ENCODE data around the gene HOXA6. TPM values are rescaled to one million over a fixed set of nuclear protein-coding genes. Genes with fewer than 3 reads are reported as not detected.

The HOXA6 gene
- total RNA-seq, 2 donors from 2014 or later, result 0.31 TPM; not detected in 1

GRCh38 chr7:27107391-27108381 is 39.9 kb downstream of the HOXA6 start:
- ATAC-seq (no peak), DNase-seq (ENCODE audit: low spot score in 2 of 2) (no peak)
- no peak overlapping the region for H3K27ac Mint-ChIP-seq
- no peaks in the 10 kb centered on the region for H3K9me3 Mint-ChIP-seq
- peaks cover 0 to 11% of the 10 kb centered on the region in 2 donors for H3K36me3 Mint-ChIP-seq

GRCh38 chr7:27106901-27107240 is 40.7 kb downstream of the HOXA6 start:
- DNase-seq (ENCODE audit: low spot score in 2 of 2), result no peak
- H3K9me3 Mint-ChIP-seq, result no peaks in the 10 kb centered on the region
- H3K27ac Mint-ChIP-seq, result no peak overlapping the region
- no peak for ATAC-seq
- peaks cover 0 to 14% of the 10 kb centered on the region in 2 donors for H3K36me3 Mint-ChIP-seq

DNA sequence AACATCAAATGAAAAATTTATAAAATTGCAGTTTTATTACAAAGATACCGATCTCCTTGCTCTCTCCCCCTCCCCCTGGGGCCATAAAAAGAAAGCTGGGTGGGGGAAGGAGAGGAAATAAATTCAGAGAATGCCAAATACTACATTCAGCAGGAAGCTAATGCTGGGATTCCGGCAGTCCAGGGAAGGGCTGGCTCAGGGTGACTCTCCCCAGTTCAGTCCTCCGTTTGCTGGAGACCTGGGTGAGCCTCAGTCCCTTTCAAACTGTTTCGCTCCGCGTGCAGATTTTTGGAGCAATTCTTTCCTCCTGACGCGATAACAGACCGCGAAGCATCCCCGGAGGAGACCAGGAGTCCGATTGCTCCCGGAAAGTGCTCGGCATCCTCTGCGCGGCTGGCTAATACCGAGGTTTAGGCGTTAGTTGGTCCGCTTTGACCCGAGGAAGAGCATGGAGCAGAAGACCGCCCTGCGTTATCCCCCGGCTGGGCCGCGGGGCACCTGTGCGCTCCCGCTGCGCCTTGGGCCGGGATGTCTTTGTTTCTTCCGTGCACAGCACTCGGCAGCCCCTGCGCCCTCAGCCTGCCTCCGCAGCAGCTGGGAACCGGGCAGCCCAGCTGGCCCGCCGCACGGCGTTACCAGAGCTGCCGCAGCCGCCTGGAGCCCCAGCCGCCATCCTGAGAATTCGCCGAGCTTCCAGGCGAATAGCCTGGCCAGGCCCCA is 41.2 kb downstream of the HOXA6 start:
- ATAC-seq, result no peak
- Mint-ChIP-seq H3K36me3 (peaks cover 0 to 19% of the 10 kb centered on the region in 2 donors), H3K9me3 (no peaks in the 10 kb centered on the region), H3K27ac (no peak overlapping the region)
- DNase-seq (ENCODE audit: low spot score in 2 of 2), result no peak

GRCh38 chr7:27105301-27106031 is 42.1 kb downstream of the HOXA6 start:
- no peak for DNase-seq (ENCODE audit: low spot score in 2 of 2)
- peaks cover 0 to 24% of the 10 kb centered on the region in 2 donors for H3K36me3 Mint-ChIP-seq
- no peaks in the 10 kb centered on the region for H3K9me3 Mint-ChIP-seq
- H3K27ac Mint-ChIP-seq, result no peak overlapping the region
- ATAC-seq, result no peak

DNA sequence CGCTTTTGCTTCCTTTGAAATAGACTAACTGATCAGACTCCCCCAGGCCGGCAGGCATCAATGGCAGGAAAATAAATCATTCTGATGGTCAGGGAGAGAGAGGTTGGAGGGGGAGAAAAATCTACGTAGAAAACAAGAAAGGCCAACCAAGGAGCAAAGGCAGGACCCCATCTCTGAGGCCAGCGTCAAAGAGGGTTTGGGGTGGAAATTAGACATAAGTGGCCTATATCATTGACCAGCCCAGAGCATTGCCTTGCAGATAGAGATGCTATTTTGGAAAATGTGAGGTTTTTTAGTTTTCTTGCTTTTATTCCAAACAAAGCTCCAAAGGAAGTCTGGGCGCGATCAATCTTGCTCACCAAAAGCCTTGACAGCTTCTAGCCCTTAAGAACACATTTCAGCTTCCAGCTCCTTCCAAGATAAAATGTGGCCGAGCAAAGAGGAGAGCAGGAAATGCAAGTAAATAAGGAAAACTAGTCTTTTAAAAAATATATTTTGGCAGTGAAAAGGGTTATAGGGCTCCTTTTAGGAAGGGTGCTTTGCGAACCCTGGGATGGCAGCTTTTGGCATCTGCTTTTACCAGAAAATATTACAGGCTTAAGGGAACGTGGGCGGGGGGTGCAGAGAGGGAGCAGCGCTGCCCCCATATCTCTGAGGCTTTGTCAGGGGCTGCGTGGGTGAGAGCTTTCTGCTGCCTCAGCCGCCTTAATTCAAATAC is 43.1 kb downstream of the HOXA6 start:
- H3K27ac Mint-ChIP-seq, result no peak overlapping the region
- H3K9me3 Mint-ChIP-seq, result no peaks in the 10 kb centered on the region
- no peak for ATAC-seq
- peaks cover 0 to 28% of the 10 kb centered on the region in 2 donors for H3K36me3 Mint-ChIP-seq
- DNase-seq (ENCODE audit: low spot score in 2 of 2), result no peak

DNA sequence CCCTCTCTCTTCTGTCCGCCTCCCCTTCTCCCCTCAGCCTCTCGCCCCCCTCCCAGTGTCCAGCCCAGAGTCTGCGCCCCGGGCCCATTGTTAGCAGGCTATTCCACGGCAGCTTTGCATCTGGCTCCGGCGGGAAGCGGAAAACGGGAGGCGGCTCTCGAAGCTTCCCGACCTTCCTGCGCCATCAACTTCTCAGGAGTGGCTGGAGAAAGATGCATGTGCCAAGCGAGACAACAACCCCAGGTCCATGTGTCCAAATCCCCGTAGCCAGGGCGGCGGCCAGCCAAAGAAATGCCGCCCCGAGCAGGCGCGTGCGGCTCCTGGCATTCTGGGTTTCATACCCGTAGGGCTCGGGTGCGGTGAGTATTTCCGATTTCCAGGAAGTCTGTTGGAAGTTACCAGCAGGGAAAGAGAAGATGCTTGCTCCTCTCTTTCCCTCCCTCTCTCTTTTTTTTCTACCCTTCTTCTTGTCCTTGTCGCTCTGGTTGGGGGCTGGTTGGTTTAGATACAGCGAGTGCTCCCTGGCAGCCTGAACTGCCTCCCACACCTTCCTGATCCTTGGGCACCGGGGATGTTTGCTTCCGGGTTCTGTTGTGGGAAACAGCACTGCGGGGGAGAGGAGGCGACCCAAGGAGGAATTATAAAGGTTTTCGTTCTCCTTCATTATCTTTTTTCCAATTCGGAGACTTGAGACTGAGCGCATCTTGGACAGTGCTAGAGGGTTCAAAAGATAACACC is 43.9 kb downstream of the HOXA6 start:
- Mint-ChIP-seq H3K9me3 (no peaks in the 10 kb centered on the region), H3K27ac (no peak overlapping the region), H3K36me3 (peaks cover 5 to 36% of the 10 kb centered on the region in 2 donors)
- no peak for ATAC-seq
- DNase-seq (ENCODE audit: low spot score in 2 of 2), result no peak

DNA sequence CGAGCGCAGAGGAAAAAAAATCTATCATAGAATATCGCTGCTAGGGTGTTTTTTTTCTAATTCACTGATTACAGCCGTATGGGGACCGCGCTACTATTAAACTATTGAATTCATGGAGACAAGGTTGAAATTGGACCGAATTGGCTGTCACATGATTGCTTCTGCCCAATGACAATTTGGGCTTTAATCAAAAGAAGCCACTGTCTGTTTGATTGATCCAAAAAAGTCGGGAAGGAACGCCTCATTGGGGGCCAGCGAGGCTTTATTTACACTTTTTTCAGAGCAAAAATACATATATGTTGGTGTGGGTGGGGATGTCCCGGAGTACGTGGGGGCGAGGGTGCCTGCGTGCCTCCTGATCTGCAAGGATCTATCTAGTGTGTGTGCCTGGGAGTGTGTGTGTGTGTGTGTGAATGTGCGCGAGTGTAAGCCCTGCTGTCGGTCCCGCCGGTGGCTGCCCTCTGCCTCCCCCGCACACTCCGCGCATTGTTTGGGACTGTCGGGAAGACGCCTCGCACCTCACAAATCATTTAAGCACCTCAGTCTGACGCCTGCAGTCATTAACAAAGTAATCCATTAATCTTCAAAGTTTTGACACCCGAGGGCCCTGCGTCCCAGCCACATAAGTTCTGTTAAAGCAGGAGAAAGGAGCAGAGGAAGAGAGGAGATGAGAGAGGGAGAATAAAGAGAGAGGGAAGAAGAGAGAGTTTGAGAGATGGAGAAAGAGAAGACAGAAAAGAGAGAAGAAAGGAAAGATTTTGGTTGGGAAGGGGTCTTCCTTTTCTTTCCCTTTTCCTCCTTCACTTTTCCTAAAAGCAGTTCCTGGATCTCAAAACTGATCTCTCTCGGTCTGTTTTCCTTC is 44.8 kb downstream of the HOXA6 start, which contains the start of gene HOXA2:
HOXA2 (minus strand) TSS at position 103 of the 862 bp plus-strand sequence. CDS start 183 bp downstream, outside the sequence.
- H3K9me3 Mint-ChIP-seq, result no peaks in the 10 kb centered on the region
- no peak within 1 kb of the TSS for H3K27ac Mint-ChIP-seq
- ATAC-seq, result no peak
- DNase-seq (ENCODE audit: low spot score in 2 of 2), result no peak
- peaks cover 5 to 36% of the 10 kb centered on the region in 2 donors for H3K36me3 Mint-ChIP-seq

GRCh38 chr7:27101957-27102580 is 45.5 kb downstream of the HOXA6 start:
- no peak for ATAC-seq
- Mint-ChIP-seq H3K36me3 (peaks cover 5 to 41% of the 10 kb centered on the region in 2 donors), H3K9me3 (no peaks in the 10 kb centered on the region), H3K27ac (no peak overlapping the region)
- no peak for DNase-seq (ENCODE audit: low spot score in 2 of 2)

DNA sequence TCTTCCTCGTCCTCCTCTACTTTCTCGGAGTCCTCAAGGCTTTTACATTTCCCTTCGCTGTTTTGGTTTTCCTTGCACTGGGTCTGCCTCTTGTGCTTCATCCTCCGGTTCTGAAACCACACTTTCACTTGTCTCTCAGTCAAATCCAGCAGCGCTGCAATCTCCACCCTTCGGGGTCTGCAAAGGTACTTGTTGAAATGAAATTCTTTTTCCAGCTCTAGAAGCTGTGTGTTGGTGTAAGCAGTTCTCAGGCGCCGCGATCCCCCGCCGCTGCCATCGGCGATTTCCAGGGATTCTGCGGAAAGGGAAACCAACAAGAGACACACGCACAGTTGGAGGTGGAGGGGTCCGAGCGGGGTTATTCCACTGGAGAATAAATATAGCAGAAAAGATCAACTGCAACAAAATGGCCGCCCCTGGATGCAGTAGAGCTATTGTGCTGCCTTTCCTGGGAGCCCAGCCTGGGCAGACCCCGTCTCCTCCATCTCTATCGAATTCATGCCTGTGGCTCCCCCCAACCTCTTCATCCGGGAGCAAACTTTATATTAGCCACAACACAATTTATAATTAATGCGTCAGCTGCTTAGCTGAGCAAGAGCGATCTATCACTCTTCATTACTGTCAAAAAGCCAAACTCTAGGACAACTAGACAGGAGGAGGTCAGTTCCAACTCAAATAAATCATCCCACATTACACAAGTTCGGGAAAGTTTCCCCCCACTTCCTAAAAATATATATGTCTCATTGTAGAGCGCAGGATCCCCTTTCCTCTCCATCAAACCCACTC is 46.2 kb downstream of the HOXA6 start:
- DNase-seq (ENCODE audit: low spot score in 2 of 2) (no peak), ATAC-seq (no peak)

DNA sequence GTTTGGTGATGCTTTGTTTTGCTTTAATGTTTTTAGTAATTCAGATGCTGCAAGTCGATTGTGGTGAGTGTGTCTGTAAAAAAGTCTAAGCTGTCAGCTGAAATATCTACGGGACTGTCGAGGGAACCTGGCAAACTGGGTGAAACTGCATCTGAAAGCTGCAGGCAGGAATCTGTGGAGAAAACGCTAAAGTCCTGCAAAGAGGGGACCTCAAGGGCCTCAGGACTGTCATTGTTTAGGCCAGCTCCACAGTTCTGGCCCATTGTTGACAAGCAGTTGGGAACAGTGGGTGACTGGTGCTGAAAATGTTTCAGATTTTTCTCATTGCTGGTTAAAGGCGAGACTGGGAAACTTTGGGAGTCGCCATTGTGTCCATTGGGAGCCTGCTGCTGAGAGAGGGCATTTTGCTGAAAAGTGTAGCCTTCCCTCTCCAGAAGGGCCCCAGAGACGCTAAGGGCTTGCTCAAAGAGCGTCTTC is 46.8 kb downstream of the HOXA6 start:
- Mint-ChIP-seq H3K9me3 (no peaks in the 10 kb centered on the region), H3K27ac (no peak overlapping the region), H3K36me3 (peaks cover 5 to 41% of the 10 kb centered on the region in 2 donors)
- ATAC-seq, result no peak
- no peak for DNase-seq (ENCODE audit: low spot score in 2 of 2)

More for the DNA sequence above, 46.2 kb downstream of the HOXA6 start:
- H3K9me3 Mint-ChIP-seq, result no peaks in the 10 kb centered on the region
- H3K27ac Mint-ChIP-seq, result no peak overlapping the region
- H3K36me3 Mint-ChIP-seq, result peaks cover 5 to 41% of the 10 kb centered on the region in 2 donors

DNA sequence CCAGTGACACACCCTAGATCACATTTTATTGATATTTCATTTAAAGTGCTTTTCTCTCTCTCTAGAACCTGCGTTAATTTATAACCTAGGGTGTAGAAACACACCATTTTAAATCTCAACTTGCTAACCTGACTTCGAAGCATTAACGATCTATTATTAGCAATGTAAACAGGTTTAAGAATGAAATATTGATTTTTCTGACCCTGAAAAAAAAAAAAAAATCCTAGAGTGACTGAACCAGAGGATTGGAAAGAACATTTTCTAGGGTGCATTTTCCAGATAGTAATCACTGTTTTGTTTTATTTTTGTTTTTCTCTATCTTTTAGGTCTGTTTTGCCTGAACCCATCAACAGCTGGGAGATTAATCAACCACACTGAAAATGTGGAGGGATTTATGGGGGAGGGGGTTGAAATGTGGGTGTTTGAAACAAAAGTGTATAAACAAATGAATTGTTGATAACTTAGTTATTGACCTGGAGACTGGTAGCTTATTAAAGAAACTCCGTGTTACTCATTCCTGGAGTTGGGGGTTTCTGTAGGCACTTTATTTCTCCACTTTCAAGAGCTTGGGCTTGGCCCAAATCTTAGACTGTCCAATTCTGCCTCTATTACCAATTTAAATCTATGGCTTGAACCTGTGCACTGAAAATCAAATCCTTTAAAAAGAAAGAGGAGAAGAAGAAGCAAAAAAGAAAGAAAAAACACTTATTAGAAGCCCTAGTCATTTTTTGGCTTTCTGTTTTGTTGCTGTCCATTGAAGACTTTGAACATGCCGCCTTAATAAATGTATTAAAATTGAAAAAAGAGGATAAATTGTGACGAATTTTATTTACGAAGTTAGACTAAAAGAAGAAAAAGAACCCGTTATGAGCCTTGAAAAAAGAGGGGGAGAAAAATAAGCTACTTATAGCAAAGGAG is 47.9 kb downstream of the HOXA6 start:
- no peak for DNase-seq (ENCODE audit: low spot score in 2 of 2)
- no peak for ATAC-seq
- H3K27ac Mint-ChIP-seq, result no peak overlapping the region
- peaks cover 12 to 41% of the 10 kb centered on the region in 2 donors for H3K36me3 Mint-ChIP-seq
- H3K9me3 Mint-ChIP-seq, result no peaks in the 10 kb centered on the region

DNA sequence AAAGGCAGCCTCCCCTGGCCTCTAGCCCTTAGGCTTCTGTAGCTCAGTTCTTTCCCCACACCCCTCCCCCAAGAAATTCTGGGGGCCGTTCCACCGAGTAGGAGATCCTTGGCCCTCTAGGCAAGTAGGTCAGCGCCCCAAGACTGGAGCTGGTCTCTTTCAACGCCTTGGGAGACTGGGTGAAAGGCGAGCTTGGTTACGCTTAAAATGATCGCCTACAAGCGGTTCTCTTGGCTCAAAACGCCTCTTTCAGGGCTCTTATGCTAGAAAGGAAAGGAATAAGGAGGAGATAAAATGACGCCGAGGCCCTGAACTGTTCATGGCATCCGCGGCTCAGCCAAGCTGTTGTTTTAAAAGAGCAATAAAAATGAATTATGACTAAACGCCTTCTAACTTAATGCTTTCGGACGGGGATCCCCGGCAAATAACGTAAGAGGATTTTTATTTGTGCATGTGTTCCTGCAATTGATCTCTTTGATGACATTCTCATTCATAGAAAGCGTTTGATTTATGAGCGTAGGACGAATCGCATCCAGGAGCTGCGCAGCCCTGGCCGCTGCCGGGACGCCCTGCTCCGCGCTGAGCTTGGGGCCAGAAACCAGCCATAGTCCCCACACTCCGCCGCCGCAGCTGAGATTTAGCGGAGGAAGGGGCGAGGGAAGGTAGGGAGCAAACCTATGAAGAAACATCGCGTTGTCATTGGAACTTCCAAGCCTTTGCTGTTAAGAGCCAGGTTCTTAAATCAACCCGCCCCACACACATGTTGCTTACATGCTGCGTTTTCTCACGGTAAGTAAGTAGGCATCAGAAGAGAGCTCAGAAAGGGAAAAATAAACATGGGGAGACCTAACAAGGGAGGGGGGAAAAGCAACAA is 48.8 kb downstream of the HOXA6 start:
- DNase-seq (ENCODE audit: low spot score in 2 of 2) (no peak), ATAC-seq (no peak)
- Mint-ChIP-seq H3K27ac (no peak overlapping the region), H3K36me3 (peaks cover 14 to 36% of the 10 kb centered on the region in 2 donors), H3K9me3 (no peaks in the 10 kb centered on the region)

Data from activated naive CD4-positive, alpha-beta T cell treated with anti-CD3 and anti-CD28 coated beads, Interleukin-2, amount 50 U/mL, for 72 hours (primary cell).